COR-L47 (cell line): ENCODE measurements around the gene TMEM132A.

Experiments used
- DNase-seq: peaks from one replicate; lab custom pipeline; 2025; lab: John Stamatoyannopoulos, UW

The TMEM132A gene

GRCh38 chr11:60924110-60924905 is at the start of gene TMEM132A:
Gene TMEM132A (plus strand): TSS chr11:60924460. CDS start chr11:60924634, 174 bp downstream.
- DNase-seq: peak; percentile 72

- DNase-seq: no peak
Measured at GRCh38 chr11:60875366-60876167, 48.7 kb upstream of the TMEM132A start.

- no peak for DNase-seq
Measured at GRCh38 chr11:60876168-60876485, 48.1 kb upstream of the TMEM132A start.

GRCh38 chr11:60878245-60879101 is 45.8 kb upstream of the TMEM132A start:
- DNase-seq: no peak

GRCh38 chr11:60879104-60879503 is 45.2 kb upstream of the TMEM132A start:
- DNase-seq: no peak

GRCh38 chr11:60879971-60880588 is 44.2 kb upstream of the TMEM132A start:
- no peak for DNase-seq

- no peak for DNase-seq
Measured at GRCh38 chr11:60880643-60881282, 43.5 kb upstream of the TMEM132A start.

- peak; percentile 52 for DNase-seq
Measured at GRCh38 chr11:60887556-60887955, 36.7 kb upstream of the TMEM132A start.

GRCh38 chr11:60889869-60890311 is 34.4 kb upstream of the TMEM132A start:
- DNase-seq: no peak

- no peak for DNase-seq
Measured at GRCh38 chr11:60890696-60891095, 33.6 kb upstream of the TMEM132A start.

- DNase-seq: no peak
Measured at GRCh38 chr11:60891103-60891741, 33.0 kb upstream of the TMEM132A start.

- no peak for DNase-seq
Measured at GRCh38 chr11:60895687-60896086, 28.6 kb upstream of the TMEM132A start.

GRCh38 chr11:60897496-60897895 is 26.8 kb upstream of the TMEM132A start:
- no peak for DNase-seq

- DNase-seq: peak; percentile 30
Measured at GRCh38 chr11:60899046-60899936, 25.0 kb upstream of the TMEM132A start.

GRCh38 chr11:60899977-60900376 is 24.3 kb upstream of the TMEM132A start:
- DNase-seq: no peak

- DNase-seq: no peak
Measured at GRCh38 chr11:60900673-60901404, 23.4 kb upstream of the TMEM132A start.

- no peak for DNase-seq
Measured at GRCh38 chr11:60902625-60903024, 21.6 kb upstream of the TMEM132A start.

- DNase-seq: no peak
Measured at GRCh38 chr11:60905047-60905446, 19.2 kb upstream of the TMEM132A start.

GRCh38 chr11:60905551-60906113 is 18.6 kb upstream of the TMEM132A start:
- peak; percentile 29 for DNase-seq
